ENCODE measurements around the gene ELF2.

The ELF2 gene

DNA sequence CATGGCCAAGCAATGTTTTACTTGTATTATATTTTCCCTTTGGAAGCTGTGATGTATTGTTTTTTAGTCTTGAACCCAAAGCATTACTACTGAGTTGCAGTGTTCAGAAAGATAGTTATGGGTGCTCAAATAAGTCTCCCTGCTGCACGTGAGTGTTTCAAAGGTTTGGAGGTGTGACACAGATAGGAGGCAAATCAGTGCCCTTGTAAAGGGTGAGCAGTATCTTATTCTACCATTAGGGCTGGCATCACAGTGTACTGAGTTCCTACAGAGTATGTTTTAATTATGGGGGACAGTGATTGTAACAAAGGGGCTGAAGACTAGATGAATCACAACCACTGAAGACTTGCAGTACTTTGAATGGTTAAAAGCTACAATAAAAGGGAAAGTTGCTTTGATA, 123.1 kb downstream of the ELF2 start:
- no peak for TF ChIP-seq EZH2phosphoT487 (IDR thresholded peaks at IDR 0.05; ENCODE audit: borderline replicate concordance, low read length)
- TF ChIP-seq, protein P1, sequence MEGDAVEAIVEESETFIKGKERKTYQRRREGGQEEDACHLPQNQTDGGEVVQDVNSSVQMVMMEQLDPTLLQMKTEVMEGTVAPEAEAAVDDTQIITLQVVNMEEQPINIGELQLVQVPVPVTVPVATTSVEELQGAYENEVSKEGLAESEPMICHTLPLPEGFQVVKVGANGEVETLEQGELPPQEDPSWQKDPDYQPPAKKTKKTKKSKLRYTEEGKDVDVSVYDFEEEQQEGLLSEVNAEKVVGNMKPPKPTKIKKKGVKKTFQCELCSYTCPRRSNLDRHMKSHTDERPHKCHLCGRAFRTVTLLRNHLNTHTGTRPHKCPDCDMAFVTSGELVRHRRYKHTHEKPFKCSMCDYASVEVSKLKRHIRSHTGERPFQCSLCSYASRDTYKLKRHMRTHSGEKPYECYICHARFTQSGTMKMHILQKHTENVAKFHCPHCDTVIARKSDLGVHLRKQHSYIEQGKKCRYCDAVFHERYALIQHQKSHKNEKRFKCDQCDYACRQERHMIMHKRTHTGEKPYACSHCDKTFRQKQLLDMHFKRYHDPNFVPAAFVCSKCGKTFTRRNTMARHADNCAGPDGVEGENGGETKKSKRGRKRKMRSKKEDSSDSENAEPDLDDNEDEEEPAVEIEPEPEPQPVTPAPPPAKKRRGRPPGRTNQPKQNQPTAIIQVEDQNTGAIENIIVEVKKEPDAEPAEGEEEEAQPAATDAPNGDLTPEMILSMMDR (IDR thresholded peaks at IDR 0.05; ENCODE audit: low read depth, low read length, poor library complexity, severe bottlenecking): no peak
- Histone ChIP-seq H3F3A (ENCODE audit: control insufficient read depth, insufficient read depth) (peaks cover 15% of the 10 kb centered on the region), H3K79me2 (ENCODE audit: control insufficient read depth, low read length) (peaks cover 59% of the 10 kb centered on the region), H3K9me3 (ENCODE audit: control insufficient read depth, insufficient read depth, low read length) (no peaks in the 10 kb centered on the region), H3K4me2 (ENCODE audit: low read length) (no peak overlapping the region), H4K20me1 (ENCODE audit: control insufficient read depth, insufficient read depth, low read depth, low read length) (no peaks in the 10 kb centered on the region), H3K4me1 (ENCODE audit: control insufficient read depth, low read length) (no peaks in the 10 kb centered on the region), H3K27ac (ENCODE audit: low read depth, low read length) (no peak overlapping the region), H3K36me3 (ENCODE audit: control insufficient read depth, low read length) (peaks cover 78% of the 10 kb centered on the region), H3K9me2 (replicated peaks; ENCODE audit: control insufficient read depth, low read length) (no peaks in the 10 kb centered on the region), H3K27me3 (ENCODE audit: control insufficient read depth, low read length) (no peaks in the 10 kb centered on the region), H3K4me3 (ENCODE audit: low read length) (no peak overlapping the region)

DNA sequence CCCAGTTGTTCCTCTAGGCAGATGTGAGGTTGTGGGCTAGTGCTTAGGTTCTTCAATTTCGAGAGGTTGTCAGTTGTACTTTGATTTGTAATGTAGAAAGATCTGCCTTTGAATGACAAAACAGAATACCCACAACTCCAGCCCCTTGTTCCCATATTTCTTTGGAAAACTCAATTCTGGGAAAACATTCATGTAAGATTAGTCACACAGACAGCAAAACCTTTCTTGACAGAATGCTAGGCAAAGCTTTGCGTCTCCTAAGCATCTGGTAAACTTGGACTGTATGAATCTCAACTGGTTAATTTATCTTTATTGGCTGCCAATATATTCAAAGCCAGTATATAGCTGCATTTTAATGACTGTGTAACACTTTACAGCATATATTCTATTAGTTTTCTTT, 126.6 kb downstream of the ELF2 start:
- H3K27ac ChIP-seq (ENCODE audit: low read depth, low read length): no peak overlapping the region
- H3K79me2 ChIP-seq (ENCODE audit: control insufficient read depth, low read length): peaks cover 52% of the 10 kb centered on the region
- H4K20me1 ChIP-seq (ENCODE audit: control insufficient read depth, insufficient read depth, low read depth, low read length): 0 out of 2 replicates have a peak, but pooled peaks cover 4% of the 10 kb centered on the region
- H3K4me2 ChIP-seq (ENCODE audit: low read length): no peak overlapping the region
- H3K36me3 ChIP-seq (ENCODE audit: control insufficient read depth, low read length): peaks cover 76% of the 10 kb centered on the region
- H3F3A ChIP-seq (ENCODE audit: control insufficient read depth, insufficient read depth): peaks cover 20% of the 10 kb centered on the region
- no peaks in the 10 kb centered on the region for H3K4me1 ChIP-seq (ENCODE audit: control insufficient read depth, low read length)
- no peaks in the 10 kb centered on the region for H3K9me3 ChIP-seq (ENCODE audit: control insufficient read depth, insufficient read depth, low read length)
- no peak overlapping the region for H3K4me3 ChIP-seq (ENCODE audit: low read length)
- no peaks in the 10 kb centered on the region for H3K9me2 ChIP-seq (replicated peaks; ENCODE audit: control insufficient read depth, low read length)
- no peak for TF ChIP-seq EZH2phosphoT487 (IDR thresholded peaks at IDR 0.05; ENCODE audit: borderline replicate concordance, low read length)
- TF ChIP-seq, protein P1 (IDR thresholded peaks at IDR 0.05; ENCODE audit: low read depth, low read length, poor library complexity, severe bottlenecking): no peak
- H3K27me3 ChIP-seq (ENCODE audit: control insufficient read depth, low read length): no peaks in the 10 kb centered on the region

DNA sequence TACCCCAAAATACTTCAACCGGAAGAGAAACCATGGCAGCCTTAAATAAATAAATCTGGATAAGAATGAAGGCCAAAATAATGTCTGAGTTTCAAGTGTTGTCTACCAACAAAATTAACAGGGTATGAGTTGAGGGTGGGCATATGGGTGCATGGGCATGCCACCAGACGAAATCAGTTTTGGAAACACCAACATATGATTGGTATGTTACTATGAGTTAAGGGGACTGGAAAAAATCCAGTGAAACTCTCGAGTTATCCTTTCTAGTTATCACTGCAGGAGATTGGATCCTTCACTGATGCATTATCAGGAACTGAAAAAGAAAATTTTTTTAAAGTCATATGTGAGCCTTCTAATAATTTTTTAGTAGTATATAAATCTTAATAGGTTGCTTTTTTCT, 129.0 kb downstream of the ELF2 start:
- no peak overlapping the region for H3K4me2 ChIP-seq (ENCODE audit: low read length)
- TF ChIP-seq EZH2phosphoT487 (IDR thresholded peaks at IDR 0.05; ENCODE audit: borderline replicate concordance, low read length): no peak
- TF ChIP-seq, protein P1 (IDR thresholded peaks at IDR 0.05; ENCODE audit: low read depth, low read length, poor library complexity, severe bottlenecking): no peak
- H3K79me2 ChIP-seq (ENCODE audit: control insufficient read depth, low read length): peaks cover 58% of the 10 kb centered on the region
- H3K9me3 ChIP-seq (ENCODE audit: control insufficient read depth, insufficient read depth, low read length): no peaks in the 10 kb centered on the region
- no peaks in the 10 kb centered on the region for H3K27me3 ChIP-seq (ENCODE audit: control insufficient read depth, low read length)
- H3K36me3 ChIP-seq (ENCODE audit: control insufficient read depth, low read length): peaks cover 73% of the 10 kb centered on the region
- H3K27ac ChIP-seq (ENCODE audit: low read depth, low read length): no peak overlapping the region
- no peak overlapping the region for H3K4me3 ChIP-seq (ENCODE audit: low read length)
- no peaks in the 10 kb centered on the region for H3K4me1 ChIP-seq (ENCODE audit: control insufficient read depth, low read length)
- H3F3A ChIP-seq (ENCODE audit: control insufficient read depth, insufficient read depth): peaks cover 20% of the 10 kb centered on the region
- no peaks in the 10 kb centered on the region for H3K9me2 ChIP-seq (replicated peaks; ENCODE audit: control insufficient read depth, low read length)
- 0 out of 2 replicates have a peak, but pooled peaks cover 4% of the 10 kb centered on the region for H4K20me1 ChIP-seq (ENCODE audit: control insufficient read depth, insufficient read depth, low read depth, low read length)
